ENCODE measurements around the gene GAK.

Gene GAK

GRCh38 chr4:844752-845232 is 87.3 kb downstream of the GAK start:
- DNase-seq: no peak

GRCh38 chr4:839675-840443 is 92.3 kb downstream of the GAK start:
- no peak for DNase-seq

GRCh38 chr4:837772-838171 is 94.3 kb downstream of the GAK start:
- no peak for DNase-seq

- DNase-seq: no peak
These were observed 95.3 kb downstream of the GAK start for GRCh38 chr4:836750-837301.

GRCh38 chr4:836003-836511 is 96.1 kb downstream of the GAK start:
- no peak for DNase-seq

GRCh38 chr4:835148-836002 is 96.7 kb downstream of the GAK start:
- DNase-seq: no peak

GRCh38 chr4:834368-835147 is 97.6 kb downstream of the GAK start:
- DNase-seq: no peak

GRCh38 chr4:833731-834367 is 98.3 kb downstream of the GAK start:
- DNase-seq: no peak

GRCh38 chr4:833156-833555 is 99.0 kb downstream of the GAK start:
- no peak for DNase-seq

GRCh38 chr4:832536-832935 is 99.6 kb downstream of the GAK start:
- no peak for DNase-seq

- DNase-seq: no peak
These were observed 100.0 kb downstream of the GAK start for GRCh38 chr4:832108-832507.

GRCh38 chr4:831483-831805 is 100.7 kb downstream of the GAK start:
- DNase-seq: no peak

- no peak for DNase-seq
These were observed 101.3 kb downstream of the GAK start for GRCh38 chr4:830601-831482.

GRCh38 chr4:829761-830600 is 102.1 kb downstream of the GAK start:
- DNase-seq: no peak

GRCh38 chr4:829291-829690 is 102.8 kb downstream of the GAK start:
- no peak for DNase-seq

GRCh38 chr4:828641-829271 is 103.4 kb downstream of the GAK start:
- no peak for DNase-seq

- no peak for DNase-seq
These were observed 104.7 kb downstream of the GAK start for GRCh38 chr4:827209-828081.

GRCh38 chr4:826508-827208 is 105.5 kb downstream of the GAK start:
- no peak for DNase-seq
